NB4 (cell line): Measurements from ENCODE around the gene DPH3.

Experiments
- DNase-seq: peaks from one replicate; pipeline ENCODE4 v3.0.0; 2010; ENCODE audit warnings: low read depth
- H3K4me3 ChIP-seq: one replicate; pipeline ENCODE4 v1.5.1; 2011; ENCODE audit warnings: mild to moderate bottlenecking, low read depth, low read length, moderate library complexity
- CTCF ChIP-seq: IDR thresholded peaks from one replicate; pipeline ENCODE4 v1.5.1; 2012; ENCODE audit warnings: low read depth, low read length
- MYC ChIP-seq: IDR thresholded peaks from 2 replicates; pipeline ENCODE4 v1.6.1; 2011; ENCODE audit warnings: low read depth, low read length
- POLR2A ChIP-seq: IDR thresholded peaks from 2 replicates; pipeline ENCODE4 v1.6.1; 2011; ENCODE audit warnings: mild to moderate bottlenecking; ENCODE audit not compliant: insufficient read length; ENCODE audit errors: extremely low read depth
- TF ChIP-seq, protein P1 (sequence below): IDR thresholded peaks from 2 replicates; pipeline ENCODE4 v1.6.1; 2011; ENCODE audit warnings: low read depth, low read length

The DPH3 gene

GRCh38 chr3:16301507-16301906 is 36.8 kb upstream of the DPH3 start:
- no peak for DNase-seq
- TF ChIP-seq CTCF (no peak), MYC (no peak), POLR2A (no peak)
- TF ChIP-seq, protein P1, sequence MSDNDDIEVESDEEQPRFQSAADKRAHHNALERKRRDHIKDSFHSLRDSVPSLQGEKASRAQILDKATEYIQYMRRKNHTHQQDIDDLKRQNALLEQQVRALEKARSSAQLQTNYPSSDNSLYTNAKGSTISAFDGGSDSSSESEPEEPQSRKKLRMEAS, result no peak
- no peak overlapping the region for H3K4me3 ChIP-seq

DNA sequence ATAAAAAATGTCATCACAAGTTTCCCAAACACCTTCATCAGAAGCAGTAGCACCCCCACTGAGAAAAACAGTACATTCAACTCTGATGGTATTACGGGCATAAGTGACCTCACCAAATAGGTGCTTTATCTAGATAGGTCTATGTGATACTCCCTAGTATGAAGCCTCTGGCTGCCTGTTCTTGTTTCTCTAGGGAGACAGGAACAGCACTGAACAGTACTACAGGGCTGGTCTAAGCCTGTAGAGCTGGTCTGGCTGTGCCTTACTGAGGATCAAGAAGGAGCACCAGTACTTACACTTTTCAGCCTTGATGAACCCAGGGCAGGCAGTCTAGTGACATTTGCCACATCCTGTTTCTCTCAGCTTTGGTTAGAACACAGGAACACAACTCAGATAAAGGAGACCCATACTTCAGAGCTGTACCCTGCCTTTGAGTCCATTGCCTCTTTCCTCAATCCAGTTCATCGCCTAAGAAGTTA is 36.2 kb upstream of the DPH3 start:
- H3K4me3 ChIP-seq, result no peak overlapping the region
- no peak for TF ChIP-seq POLR2A
- no peak for TF ChIP-seq CTCF
- TF ChIP-seq, protein P1, result no peak
- no peak for TF ChIP-seq MYC
- DNase-seq, result no peak

DNA sequence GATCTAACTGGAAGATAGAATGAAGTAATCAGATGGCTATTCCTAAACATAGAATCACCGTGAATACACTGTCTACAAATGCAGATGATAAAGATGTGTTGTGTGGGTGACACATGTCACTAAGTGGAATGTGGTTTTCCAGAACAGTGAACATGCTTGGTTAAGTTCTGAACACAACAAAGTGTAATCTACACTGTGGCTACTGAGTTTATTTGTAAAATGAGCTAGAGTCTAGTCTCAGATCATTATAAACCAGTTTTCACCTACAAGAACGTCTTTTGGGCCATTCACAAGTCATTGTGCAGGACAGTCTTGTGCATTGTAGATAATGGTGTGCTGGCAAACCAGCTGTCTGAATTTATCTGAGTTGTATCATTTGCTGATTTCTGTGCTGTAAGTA is 35.6 kb upstream of the DPH3 start:
- no peak overlapping the region for H3K4me3 ChIP-seq
- DNase-seq, result no peak
- TF ChIP-seq CTCF, result no peak
- TF ChIP-seq POLR2A, result no peak
- no peak for TF ChIP-seq MYC
- TF ChIP-seq, protein P1, result no peak

DNA sequence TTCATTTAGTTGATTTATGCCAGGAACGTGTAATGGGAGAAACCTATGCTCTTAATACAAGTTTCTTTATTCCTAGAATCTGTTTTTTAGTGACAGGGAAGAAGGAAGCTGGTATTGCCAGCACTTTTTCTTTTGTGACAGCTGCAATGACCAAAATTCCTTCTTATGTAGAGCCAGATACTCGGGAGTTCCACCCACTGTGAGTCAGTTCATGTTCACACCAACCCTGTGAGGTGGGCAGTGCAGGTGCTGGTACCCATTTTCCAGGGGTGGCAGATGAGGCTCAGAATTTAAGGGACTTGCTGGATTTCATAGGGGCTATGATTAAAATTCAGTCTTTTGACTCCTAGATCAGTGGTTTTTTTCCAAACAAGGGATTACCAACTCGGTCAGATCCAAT is 35.0 kb upstream of the DPH3 start:
- H3K4me3 ChIP-seq, result no peak overlapping the region
- TF ChIP-seq, protein P1, result no peak
- TF ChIP-seq CTCF (no peak), POLR2A (no peak), MYC (no peak)
- no peak for DNase-seq

- TF ChIP-seq MYC, result no peak
Observed at GRCh38 chr3:16298891-16299290, 34.1 kb upstream of the DPH3 start.

GRCh38 chr3:16297997-16298885 is 33.5 kb upstream of the DPH3 start:
- TF ChIP-seq MYC, result no peak
- TF ChIP-seq POLR2A, result no peak
- TF ChIP-seq CTCF, result no peak
- TF ChIP-seq, protein P1, result no peak
- no peak for DNase-seq
- H3K4me3 ChIP-seq, result no peak overlapping the region

More at GRCh38 chr3:16298891-16299290, 34.1 kb upstream of the DPH3 start:
- no peak for DNase-seq
- H3K4me3 ChIP-seq, result no peak overlapping the region
